HG02678 (cell line): ENCODE results near the gene IL3RA.

ENCODE experiments used
- ATAC-seq: cut with Tn5 transposase; IDR thresholded peaks from one replicate; pipeline ENCODE4 v1.9.1; 2021; ENCODE audit warnings: mild to moderate bottlenecking, moderate library complexity; ENCODE audit not compliant: unreplicated experiment

The IL3RA gene

DNA sequence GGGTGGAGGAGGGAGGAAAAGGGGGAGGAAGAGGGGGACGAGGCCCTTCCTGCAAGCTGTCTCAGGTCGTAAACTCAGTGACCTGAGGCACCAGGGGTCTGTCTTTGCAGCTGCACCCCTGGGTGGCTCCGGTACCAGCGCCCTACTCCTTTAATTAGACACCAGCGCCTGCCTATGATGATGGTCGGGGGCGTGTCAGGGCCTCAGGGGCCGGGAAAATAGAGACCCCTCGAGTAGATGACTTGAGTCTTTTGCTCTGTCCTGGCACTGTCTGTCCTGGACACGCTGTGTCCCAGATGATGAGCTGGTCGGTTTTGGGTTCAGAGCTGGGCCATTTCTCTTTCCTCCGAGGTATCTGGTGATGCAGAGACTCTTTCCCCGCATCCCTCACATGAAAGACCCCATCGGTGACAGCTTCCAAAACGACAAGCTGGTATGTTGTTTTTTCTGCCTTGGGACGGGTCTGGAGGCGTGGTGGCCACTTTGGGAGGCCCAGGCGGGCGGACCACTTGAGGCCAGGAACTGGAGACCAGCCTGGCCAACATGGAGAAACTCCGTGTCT, 44.2 kb downstream of the IL3RA start:
- ATAC-seq: no peak

DNA sequence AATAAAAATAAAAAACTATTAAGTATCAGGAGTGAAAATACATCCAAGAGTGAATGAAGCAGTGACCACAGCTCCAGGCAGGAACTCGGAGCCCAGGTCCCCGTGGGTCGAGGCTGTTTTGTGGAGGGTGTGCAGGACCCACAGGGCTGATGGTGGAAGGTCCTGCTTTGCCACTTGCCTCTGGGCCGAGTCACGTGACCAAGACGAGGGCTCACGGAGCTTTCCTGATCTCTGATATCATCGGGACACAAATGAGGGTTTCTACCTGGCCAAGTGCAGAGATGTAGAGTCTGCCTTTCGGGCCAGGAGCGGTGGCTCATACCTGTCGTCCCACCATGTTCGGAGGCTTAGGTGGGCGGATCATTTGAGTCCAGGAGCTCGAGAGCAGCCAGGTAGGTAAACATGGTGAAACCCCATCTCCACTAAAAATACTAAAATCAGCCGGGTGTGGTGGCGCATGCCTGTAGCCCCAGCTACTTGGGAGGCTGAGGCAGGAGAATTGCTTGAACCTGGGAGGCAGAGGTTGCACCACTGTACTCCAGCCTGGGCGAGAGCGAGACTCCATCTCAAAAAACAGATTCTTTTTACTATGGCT, 48.2 kb downstream of the IL3RA start:
- no peak for ATAC-seq

DNA sequence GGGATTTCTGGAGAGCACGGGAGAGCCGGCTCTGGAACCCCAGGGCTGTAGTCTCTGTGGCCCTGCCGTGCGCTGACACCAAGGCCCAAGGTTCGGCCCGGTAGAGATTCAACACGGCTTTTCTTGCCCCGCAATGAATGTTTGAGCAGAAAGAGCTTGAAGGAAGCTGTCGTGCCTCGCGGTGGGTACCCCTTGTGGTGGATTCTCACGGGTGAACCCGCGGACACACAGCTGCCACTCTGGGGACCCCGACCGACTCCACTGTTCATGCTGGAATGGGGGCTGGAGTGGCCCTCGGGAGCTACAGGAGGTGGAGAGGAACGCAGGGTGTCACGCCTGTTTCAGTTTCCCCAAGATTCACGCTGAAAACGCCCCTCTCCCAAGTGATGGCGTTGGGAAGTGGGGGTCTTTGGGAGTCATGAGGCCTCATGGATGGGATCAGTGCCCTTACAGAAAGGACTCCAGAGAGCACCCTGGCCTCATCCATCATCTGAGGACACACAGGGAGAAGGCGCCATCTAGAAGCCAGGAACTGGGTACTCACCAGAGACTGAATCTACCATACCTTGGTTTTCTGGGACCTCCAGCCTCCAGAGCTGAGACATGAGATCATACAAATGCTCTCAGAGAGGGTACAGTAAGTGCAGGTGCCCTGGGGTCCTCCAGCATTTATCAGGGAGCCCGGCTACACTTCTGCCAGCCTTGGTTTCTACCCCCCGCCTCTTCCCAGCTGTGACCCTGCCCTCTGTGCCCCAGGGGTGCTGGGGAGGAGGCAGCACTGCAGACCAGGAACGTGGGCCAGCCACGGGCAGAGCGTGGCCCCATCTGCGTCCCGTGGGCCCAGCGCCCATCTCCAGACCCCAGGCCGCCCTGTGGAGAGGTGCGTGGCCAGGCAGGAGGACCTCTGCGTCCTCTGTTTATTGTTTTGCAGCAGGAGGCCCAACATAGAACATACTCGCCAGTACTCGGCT, 49.0 kb downstream of the IL3RA start:
- no peak for ATAC-seq

DNA sequence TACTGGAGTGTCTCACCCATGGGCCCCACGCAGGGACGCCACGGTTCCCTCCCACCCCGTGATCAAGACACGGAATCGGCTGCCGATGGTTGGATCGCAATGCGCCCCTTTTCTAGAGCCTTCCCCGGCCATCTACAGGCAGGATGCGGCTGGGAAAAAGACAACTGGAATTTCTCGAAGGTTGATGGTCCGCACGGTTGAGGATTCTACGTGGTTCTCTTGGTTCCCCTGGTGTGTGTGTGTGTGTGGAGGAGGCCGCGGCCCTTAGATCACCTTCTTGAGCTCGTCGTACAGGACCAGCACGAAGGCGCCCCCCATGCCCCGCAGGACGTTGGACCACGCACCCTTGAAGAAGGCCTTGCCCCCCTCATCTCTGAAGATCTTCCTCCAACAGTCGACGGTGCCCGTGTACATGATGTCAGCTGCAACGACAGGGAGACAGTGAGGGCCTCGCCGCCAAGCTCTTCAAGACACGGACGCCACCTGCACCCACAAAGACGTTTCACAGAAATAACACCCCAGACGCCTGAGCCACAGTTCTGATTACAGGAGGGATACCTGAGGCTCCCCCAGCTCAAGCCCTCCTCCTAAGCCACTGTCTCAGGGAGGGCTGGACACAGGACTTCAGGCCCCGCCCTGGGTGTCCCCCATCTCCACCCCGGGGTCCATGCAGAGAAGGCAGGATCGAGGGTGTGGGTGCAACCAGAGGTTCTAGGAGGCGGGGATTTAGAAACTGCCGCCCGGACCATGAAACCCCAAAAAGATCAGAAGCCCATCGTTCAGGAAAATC, 49.9 kb downstream of the IL3RA start:
- no peak for ATAC-seq

DNA sequence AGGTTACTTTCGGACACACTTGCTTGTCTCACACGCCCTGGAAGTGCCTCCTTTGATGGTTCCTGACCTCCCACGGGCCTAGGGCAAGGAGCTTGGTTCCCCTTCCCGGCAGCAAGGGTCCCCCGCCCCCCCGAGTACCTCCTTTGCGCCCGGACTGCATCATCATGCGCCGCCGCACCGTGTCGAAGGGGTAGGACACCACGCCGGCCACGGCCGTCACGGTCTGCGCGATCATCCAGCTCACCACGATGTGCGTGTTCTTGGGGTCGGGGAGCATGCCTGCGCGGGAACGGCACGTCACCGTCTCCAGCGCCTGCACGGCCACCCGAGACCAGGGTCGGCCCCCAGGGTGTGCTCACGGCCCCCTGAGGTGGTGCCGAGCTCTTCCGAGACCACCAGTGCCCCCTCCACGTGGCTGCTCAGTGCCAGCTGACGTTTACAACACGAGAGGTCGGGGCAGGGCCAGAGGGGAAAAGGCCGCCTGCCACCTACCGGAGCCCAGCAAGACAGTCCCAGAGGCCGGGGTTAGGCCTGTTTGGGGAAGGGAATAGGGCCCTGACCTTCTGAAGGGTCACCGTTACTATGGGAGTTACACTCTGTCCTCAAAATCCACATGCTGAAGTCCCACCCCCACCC, 50.7 kb downstream of the IL3RA start:
- ATAC-seq: no peak

DNA sequence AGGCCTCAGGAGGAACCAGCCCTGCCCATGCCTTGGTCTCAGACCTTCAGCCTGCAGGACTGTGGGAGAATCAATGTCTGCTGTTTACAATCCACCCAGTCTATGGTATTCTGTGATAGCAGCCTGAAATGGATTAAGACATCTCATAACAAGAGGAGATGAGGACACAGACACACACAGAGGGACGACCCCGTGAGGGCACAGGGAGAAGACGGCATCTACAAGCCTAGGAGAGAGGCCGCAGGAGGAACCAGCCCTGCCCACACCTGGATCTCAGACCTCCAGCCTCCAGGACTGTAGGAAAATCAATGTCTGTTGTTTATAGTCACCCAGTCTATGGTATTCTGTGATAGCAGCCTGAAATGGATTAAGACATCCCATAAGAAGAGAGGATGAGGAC, 52.1 kb downstream of the IL3RA start:
- ATAC-seq: no peak

DNA sequence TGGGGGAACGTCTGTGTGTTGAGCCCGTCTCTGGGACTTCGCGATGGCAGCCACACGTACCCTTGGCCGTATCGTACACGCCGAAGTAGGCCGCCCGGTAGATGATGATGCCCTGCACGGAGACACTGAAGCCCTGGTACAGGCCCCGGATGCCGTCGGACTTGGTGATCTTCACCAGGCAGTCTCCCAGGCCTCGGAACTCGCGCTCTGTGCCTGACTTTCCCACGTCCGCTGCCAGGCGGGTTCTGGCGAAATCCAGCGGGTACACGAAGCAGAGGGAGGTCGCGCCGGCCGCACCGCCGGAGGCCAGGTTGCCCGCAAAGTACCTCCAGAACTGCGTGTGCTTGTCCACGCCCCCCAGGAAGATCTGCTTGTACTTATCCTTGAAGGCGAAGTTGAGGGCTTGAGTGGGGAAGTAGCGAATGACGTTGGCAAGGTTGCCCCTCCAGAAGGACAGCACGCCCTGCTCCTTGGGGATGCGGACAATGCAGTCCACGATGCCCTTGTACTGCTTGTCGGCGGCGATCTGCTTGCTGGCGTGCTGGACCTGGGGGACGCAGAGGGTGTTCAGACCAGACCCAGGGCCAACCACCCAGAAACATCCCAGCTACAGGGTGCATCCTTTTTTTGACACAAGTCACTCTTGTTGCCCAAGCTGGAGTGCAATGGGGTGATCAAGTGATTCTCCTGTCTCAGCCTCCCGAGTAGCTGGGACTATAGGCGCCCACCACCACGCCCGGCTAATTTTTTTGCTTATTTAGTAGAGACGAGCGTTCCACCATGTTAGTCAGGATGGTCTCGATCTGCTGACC, 52.8 kb downstream of the IL3RA start:
- ATAC-seq: no peak

DNA sequence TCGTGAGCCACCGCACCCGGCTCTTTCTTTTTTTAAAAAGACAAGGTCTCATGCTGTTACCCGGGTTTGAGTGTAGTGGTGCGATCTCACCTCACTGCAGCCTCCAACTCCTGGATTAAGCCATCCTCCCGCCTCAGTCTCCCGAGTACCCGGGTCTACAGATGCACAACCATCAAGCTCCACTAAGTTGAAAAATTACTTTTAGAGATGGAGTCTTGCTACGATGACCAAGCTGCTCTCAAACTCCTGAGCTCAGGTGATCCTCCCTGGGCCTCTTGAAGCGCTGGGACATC, 53.4 kb downstream of the IL3RA start:
- ATAC-seq: no peak

DNA sequence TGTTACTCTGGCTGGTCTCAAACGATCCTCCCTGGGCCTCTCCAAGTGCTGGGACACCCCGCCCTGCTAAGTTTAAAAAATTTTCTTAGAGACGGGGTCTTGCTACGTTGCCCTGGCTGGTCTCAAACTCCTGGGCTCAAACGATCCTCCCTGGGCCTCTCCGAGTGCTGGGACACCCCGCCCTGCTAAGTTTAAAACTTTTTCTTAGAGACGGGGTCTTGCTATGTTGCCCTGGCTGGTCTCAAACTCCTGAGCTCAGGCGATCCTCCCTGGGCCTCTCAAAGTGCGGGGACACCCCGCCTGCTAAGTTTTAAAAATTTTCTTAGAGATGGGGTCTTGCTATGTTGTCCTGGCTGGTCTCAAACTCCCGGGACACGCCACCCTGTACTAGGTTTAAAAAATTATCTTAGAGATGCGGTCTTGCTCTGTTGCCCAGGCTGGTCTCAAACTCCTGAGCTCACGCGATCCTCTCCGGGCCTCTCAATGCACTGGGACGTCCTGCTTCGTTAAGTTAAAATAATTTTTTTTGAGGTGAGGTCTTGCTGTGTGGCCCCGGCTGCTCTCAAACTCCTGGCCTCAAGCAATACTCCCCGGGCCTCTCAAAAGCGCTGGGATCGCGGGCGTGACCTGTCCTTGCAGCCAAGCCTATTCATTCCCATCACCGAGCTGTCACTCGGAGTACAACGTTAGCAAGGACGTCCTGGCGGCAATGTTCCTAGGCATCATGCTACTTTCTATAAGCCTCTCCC, 54.2 kb downstream of the IL3RA start:
- ATAC-seq: no peak

DNA sequence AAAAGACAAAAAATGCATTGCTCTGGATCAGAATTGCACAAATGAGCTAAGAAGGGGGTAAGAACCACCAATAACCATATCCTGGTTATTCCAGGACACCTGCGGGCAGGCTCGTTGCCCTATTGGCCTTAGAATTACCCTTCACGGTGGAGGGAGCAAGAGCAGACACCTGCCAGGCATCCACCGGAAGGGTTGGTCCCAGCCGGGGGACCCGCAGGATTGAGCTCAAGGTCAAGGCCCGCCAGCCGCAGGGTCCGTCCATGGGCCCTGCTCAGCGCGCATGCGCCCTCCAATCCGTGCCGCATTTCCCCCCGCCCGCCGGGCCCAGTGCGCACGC, 54.8 kb downstream of the IL3RA start:
- ATAC-seq: no peak

DNA sequence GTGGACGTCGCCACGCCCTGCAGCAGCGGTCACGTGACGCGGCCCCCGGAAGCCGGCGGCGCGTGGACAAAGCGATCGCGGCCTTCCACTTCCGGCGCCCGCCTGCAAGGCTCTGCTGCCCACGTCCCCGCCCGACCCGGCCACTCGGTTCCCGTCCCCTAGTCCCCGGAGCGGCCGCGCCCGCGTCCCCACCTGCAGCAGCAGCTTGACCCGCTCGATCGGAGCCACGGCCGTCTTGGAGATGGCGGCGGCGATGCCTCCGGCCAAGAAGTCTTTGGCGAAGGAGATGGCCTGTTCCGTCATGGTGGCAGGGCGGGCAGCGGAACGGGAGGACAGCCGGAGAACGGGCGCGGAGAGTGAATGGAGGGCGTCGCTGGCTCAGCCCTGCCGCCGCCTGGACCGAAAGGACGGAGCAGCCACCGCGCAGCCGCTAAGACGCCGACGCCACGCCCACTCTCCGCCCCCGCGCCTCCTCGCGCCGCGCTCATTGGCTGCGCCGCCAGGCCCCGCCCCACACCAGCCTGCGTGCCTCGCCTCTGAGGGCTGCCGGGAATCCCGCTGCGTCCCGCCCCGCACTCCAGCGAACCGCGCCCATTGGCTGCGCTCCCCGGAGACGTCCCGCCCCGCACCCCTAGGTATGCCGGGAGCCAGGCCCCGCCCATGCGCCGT, 55.3 kb downstream of the IL3RA start, which contains the start of gene SLC25A6:
SLC25A6 (minus strand) TSS at position 407 of the 669 bp plus-strand sequence; CDS start at position 303, 104 bp downstream.
- ATAC-seq: peak; percentile 93

DNA sequence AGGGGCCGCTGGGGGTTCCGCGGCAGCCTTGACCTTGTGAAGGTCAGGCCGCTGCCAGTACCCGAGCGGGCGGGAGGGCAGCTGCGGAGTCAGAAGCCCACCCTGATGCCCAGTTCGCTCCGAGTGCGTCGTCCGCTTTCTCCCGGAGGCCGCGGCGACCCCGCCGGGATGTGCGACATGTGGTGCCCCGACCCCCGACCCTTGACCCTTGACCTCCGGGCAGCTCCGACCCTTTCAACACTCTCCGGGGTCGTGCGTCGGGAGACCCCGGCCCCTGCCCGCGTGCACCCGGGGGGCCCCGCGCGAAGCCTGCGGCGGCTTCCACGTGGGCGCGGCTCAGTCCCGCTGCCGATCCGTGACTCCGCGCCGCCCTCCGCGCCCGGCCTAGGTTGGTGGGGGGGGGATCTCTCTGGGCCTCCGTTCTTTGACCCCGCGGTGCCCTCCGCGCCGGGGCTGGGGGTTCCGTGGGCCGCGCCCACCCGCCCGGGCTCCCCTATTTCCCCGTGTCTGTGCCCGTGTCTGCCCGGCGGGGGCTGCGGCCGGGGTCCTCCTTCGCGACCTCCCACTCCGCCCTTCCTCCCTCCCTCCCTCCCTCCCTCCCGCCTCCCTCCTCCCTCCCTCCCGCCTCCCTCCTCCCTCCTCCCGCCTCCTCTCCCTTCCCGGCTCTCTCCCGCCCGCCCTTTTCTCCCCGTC, 55.9 kb downstream of the IL3RA start:
- ATAC-seq: peak; percentile 14

DNA sequence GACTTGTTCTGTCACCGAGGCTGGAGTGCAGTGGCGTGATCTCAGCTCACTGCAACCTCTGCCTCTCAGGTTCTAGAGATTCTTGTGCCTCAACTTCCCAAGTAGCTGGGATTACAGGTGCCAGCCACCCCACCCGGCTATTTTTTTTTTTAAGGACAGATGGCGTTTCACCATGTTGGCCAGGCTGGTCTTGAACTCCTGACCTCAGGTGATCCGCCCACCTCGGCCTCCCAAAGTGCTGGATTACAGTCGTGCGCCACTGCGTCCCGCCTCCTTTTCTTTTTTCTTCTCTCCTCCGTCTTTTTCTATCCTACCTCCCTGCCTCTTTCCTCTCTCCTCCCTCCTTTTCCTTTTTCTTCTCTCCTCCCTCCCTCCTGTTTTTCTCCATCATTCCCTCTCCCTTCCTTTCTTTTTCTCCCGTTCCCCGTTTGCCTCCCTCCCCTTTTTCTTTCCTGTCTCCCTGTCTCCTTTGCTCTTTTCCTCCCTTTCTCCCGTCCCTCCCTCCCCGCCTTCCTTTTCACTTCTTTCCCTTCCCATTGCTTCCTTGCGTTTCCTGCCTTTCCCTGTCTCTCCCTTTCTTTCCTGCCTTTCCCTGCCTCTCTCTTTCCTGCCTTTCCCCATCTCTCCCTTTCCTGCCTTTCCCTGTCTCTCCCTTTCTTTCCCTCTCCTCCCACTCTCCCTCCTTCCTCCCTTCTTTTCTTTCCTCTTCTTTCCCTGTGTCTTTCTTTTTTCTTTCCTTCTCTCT, 57.5 kb downstream of the IL3RA start:
- ATAC-seq: no peak

DNA sequence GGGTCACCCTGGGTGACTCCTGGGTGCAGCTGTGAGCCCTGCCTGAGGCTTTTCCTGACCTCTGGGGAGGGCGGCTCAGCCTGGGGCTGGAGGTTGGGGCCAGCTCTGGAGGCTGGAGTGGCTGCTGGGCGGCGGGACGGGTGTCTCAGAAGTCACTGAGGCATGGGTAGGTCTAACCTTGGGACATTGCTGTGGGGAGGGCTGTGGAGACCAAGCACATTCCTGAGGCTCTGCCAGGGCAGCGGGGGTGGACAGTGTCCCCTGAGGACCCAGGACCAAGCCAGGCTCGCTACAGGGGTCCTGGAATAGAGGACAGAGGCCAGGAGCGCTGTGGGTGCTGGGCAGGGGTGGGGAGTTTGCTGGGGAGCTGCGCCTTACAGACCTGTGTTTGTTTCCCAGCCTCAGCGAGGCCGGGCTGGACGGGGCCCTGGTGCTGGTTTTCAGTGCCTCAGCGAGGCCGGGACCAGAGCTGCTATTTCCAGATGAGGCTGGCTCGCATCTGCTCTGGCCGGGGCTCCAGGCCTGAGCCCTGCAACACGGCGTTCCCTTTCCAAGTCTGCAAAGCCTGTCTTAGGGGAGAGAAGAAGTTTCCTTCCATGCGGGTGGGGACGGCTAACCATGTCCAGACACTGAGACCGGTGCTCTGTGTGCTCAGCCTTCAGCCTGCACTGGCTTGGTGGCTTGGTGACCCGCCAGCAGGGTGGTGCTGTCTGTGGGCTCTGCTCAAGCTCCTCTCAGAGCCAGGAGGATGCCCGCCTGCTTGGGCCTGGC, 58.3 kb downstream of the IL3RA start:
- no peak for ATAC-seq

DNA sequence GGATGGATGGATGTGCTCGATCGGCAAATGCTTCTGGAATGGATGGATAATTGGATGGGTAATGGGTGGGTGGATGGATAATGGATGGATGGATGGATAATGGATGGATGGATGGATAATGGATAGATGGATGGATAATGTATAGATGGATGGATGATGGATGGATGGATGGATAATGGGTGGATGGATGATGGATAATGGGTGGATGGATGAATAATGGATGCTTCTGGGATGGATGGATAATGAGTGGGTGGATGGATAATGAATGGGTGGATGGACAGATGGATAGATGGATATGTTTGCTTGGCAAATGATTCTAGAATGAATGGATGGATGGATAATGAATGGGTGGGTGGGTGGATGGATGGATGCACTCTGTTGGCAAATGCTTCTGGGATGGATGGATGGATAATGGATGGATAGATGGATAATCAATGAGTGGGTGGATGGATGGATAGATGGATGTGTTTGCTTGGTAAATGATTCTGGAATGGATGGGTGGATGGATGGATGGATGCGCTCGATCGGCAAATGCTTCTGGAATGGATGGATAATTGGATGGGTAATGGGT, 59.1 kb downstream of the IL3RA start:
- ATAC-seq: no peak

DNA sequence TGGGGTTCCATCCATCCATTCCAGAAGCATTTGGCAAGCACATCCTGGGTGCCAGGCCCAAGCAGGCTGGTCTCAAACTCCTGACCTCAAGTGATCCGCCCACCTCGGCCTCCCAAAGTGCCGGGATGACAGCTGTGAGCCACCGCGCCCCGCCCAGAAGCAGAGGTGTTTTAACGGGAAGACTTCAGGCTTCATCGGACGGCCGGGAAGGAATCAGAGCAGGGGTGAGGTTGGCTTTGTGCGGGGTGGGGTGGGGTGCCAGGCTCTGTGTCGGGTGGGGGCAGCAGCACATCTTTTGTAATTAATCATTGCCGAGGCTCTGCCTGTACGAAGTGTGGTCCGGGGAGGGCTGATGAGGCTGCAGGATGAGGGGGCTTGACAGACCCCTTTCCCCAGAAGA, 60.4 kb downstream of the IL3RA start:
- ATAC-seq: no peak
